ENCODE data around the gene SYNGR3. TPM values are rescaled to one million over a fixed set of nuclear protein-coding genes. Genes with fewer than 3 reads are reported as not detected.

Gene SYNGR3
- total RNA-seq, 2 donors from 2014 or later, result 7.0 to 11.2 TPM

DNA sequence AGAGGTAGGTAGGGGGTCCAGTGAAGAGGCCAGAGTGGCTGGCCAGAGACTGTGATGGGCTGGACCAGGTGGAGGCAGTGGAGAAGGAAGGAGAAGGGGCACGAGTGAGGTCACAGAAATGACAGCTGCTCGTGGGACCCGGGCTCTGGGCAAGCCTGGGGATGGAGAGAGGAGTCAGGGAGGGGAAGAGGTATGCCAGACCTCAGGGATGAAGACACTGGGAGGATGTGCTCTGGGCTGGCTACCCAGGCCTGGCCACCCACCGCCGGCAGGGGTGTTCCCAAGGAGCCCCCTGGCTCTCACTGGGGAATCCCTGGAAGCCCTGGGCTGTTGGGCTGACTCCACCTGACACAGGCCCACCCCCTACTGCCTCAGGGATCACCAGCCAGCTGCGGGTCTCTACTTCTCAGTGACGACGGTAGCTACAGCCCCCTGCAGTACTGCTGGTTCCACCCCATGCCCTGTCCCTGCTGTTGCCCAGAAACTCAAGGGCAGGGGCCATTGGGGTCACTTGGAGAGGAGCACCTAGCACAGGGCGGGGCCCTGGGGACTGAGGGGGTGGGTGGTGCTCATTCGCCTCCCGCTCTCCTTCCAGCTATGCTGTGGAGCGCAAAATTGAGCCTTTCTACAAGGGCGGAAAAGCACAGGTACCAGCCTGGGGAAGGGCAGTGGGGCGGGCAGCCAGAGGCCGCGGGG lies 16.2 kb upstream of the SYNGR3 start:
- Mint-ChIP-seq H3K4me1 (peaks cover 8% of the 10 kb centered on the region), H3K9me3 (no peaks in the 10 kb centered on the region), H3K36me3 (ENCODE audit: low read depth) (peaks cover 13% of the 10 kb centered on the region), H3K4me3 (peak overlapping the region; percentile 92), H3K27ac (no peak overlapping the region), H3K27me3 (ENCODE audit: insufficient read depth) (no peaks in the 10 kb centered on the region)
- H3K27me3 ChIP-seq (ENCODE audit: control insufficient read depth, insufficient read depth, low read length, poor library complexity, severe bottlenecking), result peaks cover 2% of the 10 kb centered on the region
- 91 to 93% methylated on average over 10 to 16 of the region's 16 CpGs for WGBS, 2 experiments (ENCODE audit: insufficient coverage in 1 of 2, insufficient read length in 1 of 2)
- H3K9ac ChIP-seq (ENCODE audit: extremely low read depth, low read length, poor library complexity, severe bottlenecking), result no peak overlapping the region
- no peak for TF ChIP-seq CTCF (conservative IDR thresholded peaks at IDR 0.05)
- no peak overlapping the region for H3K27ac ChIP-seq (ENCODE audit: low read depth, low read length)
- DNase-seq, result no peak
- peaks cover 21% of the 10 kb centered on the region for H3K36me3 ChIP-seq (ENCODE audit: control insufficient read depth, insufficient read depth, low read length)
- H3K9me3 ChIP-seq (ENCODE audit: control insufficient read depth, low read length), result no peaks in the 10 kb centered on the region
- H3K4me3 ChIP-seq (ENCODE audit: low read length), result no peak overlapping the region
- H3K4me1 ChIP-seq (ENCODE audit: control insufficient read depth, insufficient read depth, low read length), result no peaks in the 10 kb centered on the region

- no peak for DNase-seq
- H3K9me3 Mint-ChIP-seq, result no peaks in the 10 kb centered on the region
- no peak overlapping the region for H3K4me3 Mint-ChIP-seq
- Histone ChIP-seq H3K27me3 (ENCODE audit: control insufficient read depth, insufficient read depth, low read length, poor library complexity, severe bottlenecking) (peaks cover 8% of the 10 kb centered on the region), H3K4me1 (ENCODE audit: control insufficient read depth, insufficient read depth, low read length) (no peaks in the 10 kb centered on the region), H3K4me3 (ENCODE audit: low read length) (no peak overlapping the region), H3K36me3 (ENCODE audit: control insufficient read depth, insufficient read depth, low read length) (peaks cover 24% of the 10 kb centered on the region), H3K9ac (ENCODE audit: extremely low read depth, low read length, poor library complexity, severe bottlenecking) (no peak overlapping the region), H3K27ac (ENCODE audit: low read depth, low read length) (no peak overlapping the region), H3K9me3 (ENCODE audit: control insufficient read depth, low read length) (no peaks in the 10 kb centered on the region)
- peaks cover 8% of the 10 kb centered on the region for H3K4me1 Mint-ChIP-seq
- no peak overlapping the region for H3K27ac Mint-ChIP-seq
- peaks cover 13% of the 10 kb centered on the region for H3K36me3 Mint-ChIP-seq (ENCODE audit: low read depth)
- peaks cover 2% of the 10 kb centered on the region for H3K27me3 Mint-ChIP-seq (ENCODE audit: insufficient read depth)
- WGBS, 2 experiments (ENCODE audit: insufficient coverage in 1 of 2, insufficient read length in 1 of 2), result 97 to 98% methylated on average over 28 to 42 of the region's 42 CpGs
- no peak for TF ChIP-seq CTCF (conservative IDR thresholded peaks at IDR 0.05)
Observed at GRCh38 chr16:1974157-1975070, 15.4 kb upstream of the SYNGR3 start.

DNA sequence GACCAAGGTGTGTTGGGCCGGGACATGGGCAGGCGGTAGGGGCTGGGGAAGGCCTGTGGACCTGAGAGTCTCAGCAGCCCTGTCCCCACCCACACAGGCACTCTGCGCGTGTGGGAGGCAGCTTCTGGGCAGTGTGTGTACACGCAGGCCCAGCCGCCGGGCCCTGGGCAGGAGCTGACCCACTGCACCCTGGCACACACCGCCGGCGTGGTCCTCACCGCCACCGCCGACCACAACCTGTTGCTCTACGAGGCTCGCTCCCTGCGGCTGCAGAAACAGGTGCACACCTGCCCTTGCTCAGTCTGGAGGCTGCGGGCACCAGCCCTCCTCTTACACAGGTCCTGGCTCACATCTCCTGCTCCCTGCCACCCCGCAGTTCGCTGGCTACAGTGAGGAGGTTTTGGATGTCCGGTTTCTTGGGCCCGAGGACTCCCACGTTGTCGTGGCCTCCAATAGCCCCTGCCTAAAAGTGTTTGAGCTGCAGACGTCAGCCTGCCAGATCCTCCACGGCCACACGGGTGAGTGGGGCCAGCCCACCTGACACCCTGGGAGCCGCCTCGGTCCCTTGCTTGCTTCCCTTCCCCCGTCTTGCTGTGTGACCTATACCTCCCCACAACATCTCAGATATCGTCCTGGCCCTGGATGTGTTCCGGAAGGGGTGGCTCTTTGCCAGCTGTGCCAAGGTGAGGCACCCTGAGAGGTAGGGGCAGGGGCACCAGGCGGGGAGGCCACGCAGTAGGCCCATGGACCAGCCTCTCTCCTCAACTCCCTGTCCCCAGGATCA lies 14.1 kb upstream of the SYNGR3 start:
- peaks cover 8% of the 10 kb centered on the region for H3K4me1 Mint-ChIP-seq
- H3K9me3 Mint-ChIP-seq, result no peaks in the 10 kb centered on the region
- H3K4me3 Mint-ChIP-seq, result no peak overlapping the region
- 94 to 95% methylated on average over 28 to 33 of the region's 33 CpGs for WGBS, 2 experiments (ENCODE audit: insufficient coverage in 1 of 2, insufficient read length in 1 of 2)
- Histone ChIP-seq H3K27me3 (ENCODE audit: control insufficient read depth, insufficient read depth, low read length, poor library complexity, severe bottlenecking) (peaks cover 20% of the 10 kb centered on the region), H3K27ac (ENCODE audit: low read depth, low read length) (no peak overlapping the region), H3K4me3 (ENCODE audit: low read length) (no peak overlapping the region), H3K9ac (ENCODE audit: extremely low read depth, low read length, poor library complexity, severe bottlenecking) (no peak overlapping the region), H3K4me1 (ENCODE audit: control insufficient read depth, insufficient read depth, low read length) (no peaks in the 10 kb centered on the region), H3K36me3 (ENCODE audit: control insufficient read depth, insufficient read depth, low read length) (peaks cover 24% of the 10 kb centered on the region), H3K9me3 (ENCODE audit: control insufficient read depth, low read length) (no peaks in the 10 kb centered on the region)
- H3K27me3 Mint-ChIP-seq (ENCODE audit: insufficient read depth), result peaks cover 14% of the 10 kb centered on the region
- DNase-seq, result no peak
- H3K36me3 Mint-ChIP-seq (ENCODE audit: low read depth), result peaks cover 13% of the 10 kb centered on the region
- no peak for TF ChIP-seq CTCF (conservative IDR thresholded peaks at IDR 0.05)
- no peak overlapping the region for H3K27ac Mint-ChIP-seq
